ENCODE results near the gene MSANTD7.
A peak's percentile ranks its signal among the peaks of the same experiment; 100 is the strongest.
"Not testable (repeated sequence)": the region's sequence is repeated elsewhere in the genome, so short reads cannot be mapped to it uniquely, and the experiment has no call there.

MSANTD7 gene, protein sequence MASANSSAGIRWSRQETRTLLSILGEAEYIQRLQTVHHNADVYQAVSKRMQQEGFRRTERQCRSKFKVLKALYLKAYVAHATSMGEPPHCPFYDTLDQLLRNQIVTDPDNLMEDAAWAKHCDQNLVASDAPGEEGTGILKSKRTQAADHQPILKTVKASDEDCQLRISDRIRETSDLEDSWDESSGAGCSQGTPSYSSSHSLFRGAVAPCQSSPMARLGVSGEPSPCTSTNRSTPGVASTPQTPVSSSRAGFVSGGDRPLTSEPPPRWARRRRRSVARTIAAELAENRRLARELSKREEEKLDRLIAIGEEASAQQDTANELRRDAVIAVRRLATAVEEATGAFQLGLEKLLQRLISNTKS

DNA sequence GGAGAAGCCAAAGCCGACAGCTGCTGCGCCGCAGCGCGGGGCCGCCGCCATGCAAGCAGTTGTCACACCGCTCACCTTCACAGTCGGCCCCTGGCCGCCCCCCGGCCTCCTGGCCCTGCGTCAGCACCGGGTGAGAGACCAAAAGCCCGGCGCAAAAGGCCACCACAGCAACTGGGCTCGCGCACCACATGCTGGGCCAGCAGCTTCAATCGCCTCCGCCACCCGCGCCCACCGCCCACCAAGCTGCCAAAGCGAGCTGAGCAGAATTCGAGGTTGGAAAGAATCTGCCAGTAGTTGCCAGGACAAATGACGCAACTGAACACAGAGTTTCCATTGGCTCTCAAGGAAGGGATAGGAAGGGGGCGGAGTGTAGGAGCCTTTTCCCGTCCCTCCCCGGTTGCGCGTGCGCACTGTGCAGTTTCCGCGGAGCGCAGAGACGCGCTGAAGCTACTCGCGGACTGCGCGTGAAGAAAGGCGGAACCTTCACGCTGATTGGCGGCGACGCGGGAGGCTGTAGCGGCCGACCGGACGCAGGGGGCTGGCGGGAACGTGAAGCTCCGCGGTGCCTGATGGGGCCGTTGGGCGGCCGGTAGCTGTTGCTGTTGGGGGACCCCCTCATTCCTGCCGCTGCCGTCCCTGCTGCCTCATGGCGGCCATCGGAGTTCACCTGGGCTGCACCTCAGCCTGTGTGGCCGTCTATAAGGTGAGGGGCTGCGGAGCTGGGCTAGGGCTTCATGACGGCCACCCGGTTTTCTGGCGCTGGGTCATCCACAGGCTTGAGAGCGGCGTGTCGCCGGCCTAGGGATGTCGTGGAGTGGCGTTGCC is at the start of gene MSANTD7, which contains the start of the genes CDNF and HSPA14:
Gene MSANTD7 (plus strand): TSS at position 550 of the 825 bp plus-strand sequence. CDS start 3,979 bp downstream, outside the sequence.
Gene CDNF (minus strand): TSS at position 281 of the 825 bp plus-strand sequence. CDS start 91 bp downstream, at position 190.
Gene HSPA14 (plus strand): TSS at position 550 of the 825 bp plus-strand sequence. CDS start 97 bp downstream, at position 647.
- DNase-seq (ENCODE audit: low spot score): peak; percentile 93

DNA sequence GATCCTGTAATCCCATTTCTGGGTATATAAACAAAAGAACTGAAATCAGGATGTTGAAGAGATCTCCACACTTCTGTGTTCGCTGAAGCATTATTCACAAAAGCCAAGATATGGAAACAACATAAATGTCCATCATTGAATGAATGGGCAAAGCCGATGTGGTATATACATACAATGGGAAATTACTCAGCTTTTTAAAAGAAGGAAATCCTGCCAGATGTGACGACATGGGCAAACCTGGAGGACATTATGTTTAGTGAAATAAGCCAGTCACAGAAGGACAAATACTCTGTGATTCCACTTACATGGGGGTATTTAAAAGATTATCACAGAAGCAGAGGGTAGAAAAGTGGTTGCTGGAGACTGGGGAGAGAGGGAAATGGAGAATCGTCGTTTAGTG is 39.5 kb upstream of the MSANTD7 start:
- DNase-seq (ENCODE audit: low spot score): no peak

DNA sequence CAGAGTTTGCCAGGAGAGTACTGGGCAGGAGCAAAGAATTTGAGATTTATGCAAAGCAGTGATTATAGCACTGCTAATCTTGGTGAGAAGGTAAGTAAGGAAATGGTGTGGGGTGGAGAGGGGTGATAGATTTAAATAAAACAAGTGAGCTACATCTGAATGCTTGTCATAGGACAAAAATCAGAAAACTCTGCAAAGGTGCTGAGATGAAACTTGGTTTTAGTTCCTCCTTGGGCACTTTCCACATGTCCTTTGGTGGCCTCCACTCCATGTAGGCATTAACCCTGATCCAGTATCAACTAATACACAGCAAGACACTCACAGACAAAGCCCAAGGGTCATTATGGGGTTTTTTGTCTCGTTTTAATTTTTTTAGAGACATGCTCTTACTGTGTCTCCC is 37.7 kb upstream of the MSANTD7 start:
- no peak for DNase-seq (ENCODE audit: low spot score)

DNA sequence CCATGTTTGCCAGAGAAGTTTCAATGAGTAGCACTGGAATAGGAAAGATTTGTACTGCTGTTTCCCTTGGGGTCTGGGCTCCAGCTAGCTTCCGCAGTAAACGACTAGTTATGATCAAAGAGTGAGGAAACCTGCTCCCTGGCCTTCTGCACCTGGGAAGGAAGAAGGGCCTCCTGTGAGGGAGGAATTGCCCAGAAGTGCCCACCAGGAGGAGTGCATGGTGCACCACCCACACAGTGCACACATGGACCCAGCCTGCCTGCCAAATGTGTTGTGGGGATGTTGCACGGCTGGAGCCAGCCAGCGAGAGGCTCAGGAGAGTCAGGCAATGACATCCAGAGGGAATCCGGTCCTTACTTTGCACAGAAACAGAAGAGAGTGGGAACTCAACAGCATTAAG is 36.4 kb upstream of the MSANTD7 start:
- DNase-seq (ENCODE audit: low spot score): no peak

DNA sequence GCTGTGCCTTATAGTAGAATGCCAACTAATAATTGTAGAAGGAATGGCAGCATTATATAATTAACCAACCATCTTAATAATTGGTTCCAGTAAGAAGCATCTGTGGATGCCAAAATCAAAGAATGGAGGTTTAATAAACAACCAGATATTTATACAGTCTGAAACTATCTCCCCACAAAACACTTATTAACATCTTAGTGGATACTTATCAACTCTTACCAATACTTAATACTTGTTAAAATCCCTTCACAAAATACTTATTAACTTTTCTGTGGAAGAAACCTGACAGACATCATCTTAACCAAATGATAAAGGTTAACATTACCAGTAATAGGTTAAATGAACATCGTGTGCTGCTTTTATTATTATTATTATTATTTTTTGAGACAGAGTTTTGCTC is 34.3 kb upstream of the MSANTD7 start:
- DNase-seq (ENCODE audit: low spot score): no peak

DNA sequence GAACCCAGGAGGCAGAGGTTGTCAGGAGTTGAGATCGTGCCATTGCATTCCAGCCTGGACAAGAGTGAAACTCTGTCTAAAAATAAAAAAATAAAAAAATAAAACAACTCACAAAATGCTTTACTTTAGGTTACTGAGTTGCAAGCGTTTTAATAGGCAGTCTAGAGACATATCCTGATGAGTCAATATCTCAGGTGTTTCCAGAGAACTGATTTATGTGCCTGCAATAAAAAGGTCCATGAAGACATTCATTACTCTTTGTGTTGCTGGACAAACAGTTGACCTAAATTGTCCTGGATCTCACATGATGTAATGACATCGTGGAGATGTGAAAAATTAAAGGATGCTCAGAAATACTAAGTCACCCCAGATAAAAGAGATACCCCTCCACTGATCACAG is 31.8 kb upstream of the MSANTD7 start:
- no peak for DNase-seq (ENCODE audit: low spot score)

DNA sequence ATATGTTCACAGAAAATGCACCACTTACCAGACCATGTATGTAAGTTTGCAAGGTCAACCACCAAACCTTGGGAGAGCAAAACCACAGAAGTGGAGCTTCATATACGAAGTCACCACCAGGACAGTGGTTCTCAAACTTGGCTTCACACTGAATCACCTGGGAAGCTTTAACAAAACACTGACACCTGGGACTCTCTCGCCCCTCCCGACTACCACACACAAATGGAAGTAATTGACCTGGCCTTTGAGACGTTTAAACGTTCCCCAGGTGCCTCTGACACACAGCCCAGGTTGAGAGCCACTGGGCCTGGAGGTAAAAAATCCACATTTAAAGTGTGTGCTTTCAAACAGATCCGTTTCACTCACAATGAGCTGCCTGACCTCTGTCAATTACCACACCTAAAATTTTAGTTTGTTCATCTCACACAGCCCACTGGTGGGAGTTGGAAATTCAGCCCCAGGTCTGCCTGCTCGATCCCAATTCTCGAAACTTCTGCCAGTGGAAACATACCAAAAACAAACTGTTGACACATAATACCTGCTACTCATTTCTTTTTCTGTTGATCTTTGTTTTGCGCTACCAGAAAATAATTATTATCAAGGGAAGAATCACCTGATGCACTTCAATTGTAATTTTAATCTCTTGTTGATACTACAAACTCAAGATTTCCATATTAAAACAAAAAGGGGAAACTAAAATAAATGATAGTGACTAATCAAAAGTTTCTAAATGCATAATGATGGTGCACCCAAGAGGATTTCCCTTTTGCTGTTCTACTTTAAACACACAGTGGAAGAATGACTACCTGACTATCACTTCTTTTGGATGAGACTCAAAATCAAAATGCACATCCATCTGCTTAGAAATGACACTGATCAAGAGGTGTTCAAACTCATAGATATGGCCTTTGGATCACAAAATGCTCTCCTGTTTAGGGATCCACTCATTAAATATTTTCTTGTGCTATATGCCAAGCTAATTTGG is 26.8 kb upstream of the MSANTD7 start:
- no peak for DNase-seq (ENCODE audit: low spot score)

DNA sequence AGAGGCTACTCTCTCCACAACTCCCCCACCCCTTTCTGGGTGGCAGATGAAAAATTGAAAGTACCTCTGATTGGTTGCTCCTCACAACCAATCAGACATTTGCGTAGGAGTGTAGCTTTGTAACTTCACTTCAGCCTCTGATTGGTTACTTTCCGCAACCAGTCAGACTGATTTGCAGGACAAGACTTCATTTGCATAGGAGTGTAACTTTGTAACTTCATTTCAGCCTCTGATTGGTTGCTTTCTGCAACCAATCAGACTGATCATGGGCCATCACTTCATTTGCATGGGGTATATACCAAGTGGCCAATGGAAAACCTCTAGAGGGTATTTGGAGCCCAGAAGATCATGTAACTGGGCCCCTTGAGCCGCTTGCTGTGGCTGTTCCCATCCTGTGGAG is 25.8 kb upstream of the MSANTD7 start:
- DNase-seq (ENCODE audit: low spot score): no peak

DNA sequence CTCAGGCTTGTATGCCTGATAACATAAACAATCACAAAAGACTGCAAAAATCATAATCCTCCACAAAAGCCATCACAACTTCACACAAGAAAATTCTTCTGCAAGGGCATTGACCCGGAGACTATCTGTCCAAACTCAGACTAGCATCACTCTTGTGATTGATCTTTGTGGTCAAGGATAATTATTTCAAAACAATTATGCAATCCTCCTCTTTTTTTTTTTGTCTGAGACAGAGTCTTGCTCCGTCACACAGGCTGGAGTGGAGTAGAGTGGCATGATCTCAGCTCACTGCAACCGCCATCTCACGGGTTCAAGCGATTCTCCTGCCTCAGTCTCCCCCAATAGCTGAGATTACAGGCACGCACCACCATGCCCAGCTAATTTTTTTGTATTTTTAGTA is 22.4 kb upstream of the MSANTD7 start:
- DNase-seq (ENCODE audit: low spot score): no peak

DNA sequence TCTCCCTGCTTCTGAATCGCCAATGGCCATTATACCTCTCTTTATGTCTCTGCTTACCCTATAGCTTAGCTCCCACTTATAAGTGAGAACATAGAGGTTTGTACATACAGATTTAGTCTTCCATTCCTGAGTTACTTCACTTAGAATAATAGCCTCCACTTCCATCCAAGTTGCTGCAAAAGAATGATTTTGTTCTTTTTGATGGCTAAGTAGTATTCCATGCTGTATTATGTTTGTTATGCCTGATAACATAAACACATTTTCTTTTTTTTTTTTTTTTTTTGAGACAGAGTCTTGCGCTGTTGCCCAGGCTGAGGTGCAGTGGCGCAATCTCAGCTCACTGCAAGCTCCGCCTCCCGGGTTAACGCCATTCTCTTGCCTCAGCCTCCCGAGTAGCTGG is 21.4 kb upstream of the MSANTD7 start:
- not testable (repeated sequence) for DNase-seq (ENCODE audit: low spot score)

DNA sequence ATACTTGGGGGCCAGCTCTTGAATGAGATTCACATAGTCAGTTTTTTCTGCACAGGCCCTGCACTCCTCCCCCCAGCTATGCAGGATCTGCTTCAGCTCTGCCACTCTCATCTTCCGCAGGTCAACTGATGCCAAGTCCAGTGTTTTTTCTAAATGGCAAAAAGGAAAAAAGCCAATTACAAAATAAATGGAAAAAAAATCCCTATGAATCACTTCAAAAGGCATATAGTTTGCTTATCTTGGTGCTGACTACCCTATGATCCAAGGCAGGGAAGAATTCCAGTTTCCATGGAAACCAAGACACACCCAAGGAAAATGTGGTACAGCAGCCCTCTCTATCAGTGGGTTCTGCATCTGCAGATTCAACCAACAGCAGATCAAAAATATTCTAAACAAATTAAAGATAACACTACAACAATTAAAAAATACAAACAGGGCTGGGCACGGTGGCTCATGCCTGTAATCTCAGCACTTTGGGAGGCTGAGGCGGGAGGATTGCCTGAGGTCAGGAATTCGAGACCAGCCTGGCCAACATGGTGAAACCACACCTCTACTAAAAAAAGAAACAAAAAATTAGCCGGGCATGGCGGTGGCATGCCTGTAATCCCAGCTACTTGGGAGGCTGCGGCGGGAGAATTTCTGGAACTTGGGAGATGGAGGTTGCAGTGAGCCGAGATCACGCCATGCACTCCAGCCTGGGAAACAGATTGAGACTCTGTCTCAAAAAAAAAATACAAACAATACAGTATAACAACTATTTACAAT is 17.9 kb upstream of the MSANTD7 start:
- no peak for DNase-seq (ENCODE audit: low spot score)

DNA sequence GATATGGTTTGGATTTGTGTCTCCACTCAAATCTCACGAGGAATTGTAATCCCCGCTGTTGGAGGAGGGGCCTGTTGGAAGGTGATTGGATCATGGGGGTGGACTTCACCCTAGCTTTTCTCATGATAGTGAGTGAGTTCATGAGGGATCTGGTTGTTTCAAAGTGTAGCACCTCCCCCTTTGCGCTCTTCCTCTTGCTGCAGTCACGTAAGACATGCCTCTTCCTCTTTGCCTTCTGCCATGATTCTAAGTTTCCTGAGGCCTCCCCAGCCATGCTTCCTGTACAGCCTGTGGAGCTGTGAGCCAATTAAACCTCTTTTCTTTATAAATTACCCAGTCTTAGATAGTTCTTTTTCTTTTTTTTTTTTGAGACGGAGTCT is 17.3 kb upstream of the MSANTD7 start:
- no peak for DNase-seq (ENCODE audit: low spot score)

DNA sequence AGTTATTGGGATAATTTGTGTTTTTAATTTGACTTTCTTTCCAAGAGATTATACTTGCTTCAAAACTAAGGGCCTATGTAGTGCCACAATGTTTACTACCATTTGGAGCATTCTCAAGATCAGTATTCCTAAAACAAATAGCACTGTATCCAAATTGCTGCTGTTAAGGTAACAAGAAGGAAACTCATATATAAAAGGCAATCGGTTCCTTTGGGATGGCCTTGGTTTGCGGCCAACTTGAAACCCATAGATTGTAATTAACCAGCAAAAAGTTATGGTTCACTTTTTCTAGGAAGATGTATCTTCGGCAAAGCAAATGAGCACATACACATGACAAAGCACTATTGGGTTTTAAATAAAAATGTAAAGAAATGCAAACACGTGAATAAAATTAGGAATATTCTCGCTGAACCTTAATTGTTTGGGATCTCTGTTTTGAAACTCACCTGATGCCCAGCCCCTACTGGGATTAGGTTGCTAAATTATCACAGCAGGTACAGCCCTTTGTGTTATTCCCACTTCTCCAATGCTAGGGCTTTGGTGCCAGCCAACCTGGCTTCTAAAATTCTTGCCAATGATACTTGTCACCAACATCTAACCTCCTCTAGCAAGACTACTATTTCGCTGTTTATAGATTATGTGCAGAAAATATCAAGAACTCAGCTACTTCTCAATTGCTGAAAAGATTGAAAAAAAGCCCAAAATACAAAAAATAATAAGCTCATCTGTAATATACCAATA is 16.3 kb upstream of the MSANTD7 start:
- no peak for DNase-seq (ENCODE audit: low spot score)

DNA sequence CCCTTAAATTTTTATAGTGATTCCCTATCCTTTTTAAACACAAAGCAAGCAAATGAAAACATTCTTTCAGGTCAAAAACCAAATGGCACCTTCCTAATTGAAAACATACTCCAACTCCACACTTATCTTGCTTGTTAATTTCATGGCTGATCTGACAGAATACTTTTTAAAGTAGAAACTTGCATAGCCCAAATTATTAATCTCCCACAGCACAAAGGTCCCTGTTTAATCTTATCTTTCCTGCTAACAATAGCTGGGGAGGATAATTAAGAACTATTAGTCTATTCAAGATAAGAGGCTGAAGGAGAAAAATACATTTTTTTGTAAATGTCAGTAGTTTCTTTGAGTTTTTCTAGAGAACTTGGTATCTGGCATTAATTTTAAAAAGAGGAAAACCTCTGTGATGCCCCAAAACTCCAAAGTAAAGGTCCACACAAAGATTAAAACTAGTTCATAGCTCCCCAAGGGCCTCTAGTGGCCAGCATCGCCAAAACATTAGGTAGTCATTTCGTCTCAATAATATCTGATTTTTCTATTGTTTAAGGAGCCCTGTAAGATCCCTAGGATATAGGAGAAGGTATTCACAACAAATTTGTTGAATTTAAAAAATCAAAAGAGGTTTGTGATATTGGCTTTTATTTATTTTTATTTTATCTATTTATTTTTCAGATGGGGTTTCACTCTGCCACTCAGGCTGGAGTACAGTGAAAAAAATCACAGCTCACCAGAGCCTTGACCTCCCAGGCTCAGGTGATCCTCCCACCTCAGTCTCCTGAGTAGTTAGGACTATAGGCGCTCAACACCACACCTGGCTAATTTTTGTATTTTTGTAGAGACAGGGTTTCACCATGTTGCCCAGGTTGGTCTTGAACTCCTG is 15.0 kb upstream of the MSANTD7 start:
- peak; percentile 28 for DNase-seq (ENCODE audit: low spot score)

DNA sequence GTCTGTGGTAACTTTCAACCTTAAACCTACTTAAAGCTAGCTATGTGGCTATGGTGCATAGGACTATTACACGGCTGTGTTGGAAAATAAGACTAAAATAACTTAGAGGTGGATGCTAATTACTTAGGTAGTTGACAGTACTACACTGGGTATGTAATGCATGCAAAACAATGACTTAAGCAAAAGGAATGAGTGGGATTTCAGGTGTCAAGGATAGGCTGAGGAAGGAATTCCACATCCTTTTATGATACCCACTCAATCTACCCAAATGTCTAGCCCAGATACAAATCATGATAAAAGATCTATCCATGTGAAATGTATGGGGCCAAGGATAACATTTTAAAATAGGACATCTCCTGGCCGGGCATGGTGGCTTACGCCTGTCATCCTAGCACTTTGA is 14.1 kb upstream of the MSANTD7 start:
- DNase-seq (ENCODE audit: low spot score): no peak

DNA sequence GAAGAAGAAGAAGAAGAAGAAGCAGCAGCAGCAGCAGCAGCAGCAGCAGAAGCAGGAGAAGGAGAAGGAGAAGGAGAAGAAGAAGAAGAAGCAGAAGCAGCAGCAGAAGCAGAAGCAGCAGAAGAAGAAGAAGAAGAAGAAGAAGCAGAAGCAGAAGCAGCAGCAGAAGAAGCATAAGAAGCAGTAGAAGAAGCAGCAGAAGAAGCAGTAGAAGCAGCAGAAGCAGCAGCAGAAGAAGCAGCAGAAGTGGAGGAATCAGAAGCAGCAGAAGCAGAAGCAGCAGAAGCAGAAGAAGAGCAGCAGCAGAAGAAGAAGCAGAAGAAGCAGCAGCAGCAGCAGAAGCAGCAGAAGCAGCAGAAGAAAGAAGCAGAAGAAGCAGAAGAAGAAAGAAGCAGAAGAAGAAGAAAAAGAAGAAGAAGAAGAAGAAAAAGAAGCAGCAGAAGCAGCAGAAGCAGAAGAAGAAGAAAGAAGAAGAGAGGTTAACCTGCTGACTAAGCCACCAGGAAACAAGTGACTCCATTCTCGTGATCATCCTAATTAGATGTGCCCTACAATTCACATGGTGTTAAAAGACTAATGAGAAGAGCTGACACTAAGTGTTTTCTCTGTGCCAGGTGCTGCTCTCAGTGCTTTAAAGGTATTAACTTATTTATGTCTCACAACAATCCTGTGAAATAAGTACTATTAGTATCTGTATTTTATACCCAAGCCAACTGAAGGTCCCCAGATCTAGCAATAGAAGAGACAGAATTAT is 11.9 kb upstream of the MSANTD7 start:
- no peak for DNase-seq (ENCODE audit: low spot score)

DNA sequence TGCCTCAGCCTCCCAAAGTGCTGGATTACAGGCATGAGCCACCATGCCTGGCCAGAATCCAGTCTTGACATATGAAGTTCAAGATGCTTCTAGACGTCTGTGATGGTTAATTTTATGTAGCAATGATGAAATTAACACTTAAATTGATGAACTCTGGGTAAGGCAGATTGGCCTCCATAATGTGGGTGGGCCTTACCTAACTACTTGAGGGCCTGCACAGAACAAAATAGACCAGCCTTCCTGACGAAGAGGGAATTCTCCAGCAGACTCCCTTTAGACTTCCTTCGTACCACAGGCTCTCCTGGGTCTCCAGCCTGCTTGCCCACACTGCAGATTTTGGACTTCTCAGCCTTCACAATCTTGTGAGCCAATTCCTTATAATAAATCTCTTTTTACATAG is 5.0 kb upstream of the MSANTD7 start:
- no peak for DNase-seq (ENCODE audit: low spot score)

DNA sequence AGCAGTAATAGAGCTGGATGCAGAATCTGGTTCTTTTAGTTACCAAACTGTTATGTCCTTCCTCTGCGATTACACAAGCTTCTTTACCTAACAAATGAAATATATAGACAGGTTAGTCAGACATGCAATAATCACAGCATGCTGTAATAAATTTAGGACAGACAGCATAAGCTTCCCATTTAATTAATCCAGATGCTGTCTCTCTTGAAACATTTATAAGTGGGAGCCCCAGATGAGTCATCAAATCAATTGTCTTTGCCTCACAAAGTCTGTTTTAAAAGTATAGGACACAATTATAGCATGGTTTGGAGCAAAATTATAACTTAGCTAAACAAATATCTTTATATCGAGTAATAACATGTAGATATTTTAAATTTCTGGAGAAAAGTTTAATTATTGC is 1.9 kb upstream of the MSANTD7 start:
- DNase-seq (ENCODE audit: low spot score): no peak

Data from HuH-7.5 (cell line).